Astrocyte (in vitro differentiated cells and primary cell): ENCODE measurements around the gene RNPS1.

ENCODE experiments used
- CTCF ChIP-seq: IDR thresholded peaks from 2 replicates; pipeline ENCODE4 v1.5.1; 2011; ENCODE audit warnings: low read depth, mild to moderate bottlenecking, inconsistent platforms, low read length, moderate library complexity; ENCODE audit not compliant: insufficient read depth
- EZH2 ChIP-seq: IDR thresholded peaks from 2 replicates; pipeline ENCODE4 v1.6.1; 2012; ENCODE audit warnings: mild to moderate bottlenecking, low read length, inconsistent platforms; ENCODE audit not compliant: insufficient read depth

GRCh38 chr16:2207872-2208271 lies 60.1 kb downstream of the RNPS1 start:
- no peak for TF ChIP-seq CTCF
- no peak for TF ChIP-seq EZH2
